SK-N-MC (cell line): ENCODE data around the gene CPNE5.

Experiments
- DNase-seq: peaks from one replicate; pipeline ENCODE4 v3.0.0-alpha.2; 2011; ENCODE audit warnings: low read depth, low spot score
- H3K27ac ChIP-seq: fragments of 200-600 bp; sonication (generic); 2 replicates; pipeline ENCODE4 v1.5.1; 2016; ENCODE audit warnings: mixed run types
- H3K36me3 ChIP-seq: fragments of 200-600 bp; sonication (generic); 2 replicates; pipeline ENCODE4 v1.6.1; 2017; ENCODE audit warnings: antibody characterized with exemption, low read length, mixed read lengths; ENCODE audit not compliant: insufficient read depth
- H3K4me3 ChIP-seq: fragments of 200-600 bp; sonication (generic); 2 replicates; pipeline ENCODE4 v1.5.1; 2016
- H3K9ac ChIP-seq: fragments of 200-600 bp; sonication (generic); 2 replicates; pipeline ENCODE4 v1.8.0; 2017; ENCODE audit warnings: mixed run types, mixed read lengths; ENCODE audit not compliant: insufficient read length
- H3K9me3 ChIP-seq: fragments of 200-600 bp; sonication (generic); 2 replicates; pipeline ENCODE4 v1.6.1; 2017; ENCODE audit warnings: low read depth, mild to moderate bottlenecking, antibody characterized with exemption, low read length, moderate library complexity, mixed read lengths
- EZH2 ChIP-seq: fragments of 200-600 bp; sonication (generic); IDR thresholded peaks from one replicate; pipeline ENCODE4 v1.6.1; 2017; ENCODE audit warnings: antibody characterized with exemption
- FOXP2 ChIP-seq: optimal IDR thresholded peaks from 2 replicates; pipeline ENCODE3; 2011; ENCODE audit warnings: mild to moderate bottlenecking, moderate library complexity; ENCODE audit not compliant: insufficient read depth; ENCODE audit errors: extremely low read length, control extremely low read depth
- POLR2AphosphoS5 ChIP-seq: IDR thresholded peaks from 2 replicates; pipeline ENCODE4 v1.6.1; 2012; ENCODE audit warnings: mild to moderate bottlenecking, low read depth, low read length, borderline replicate concordance

The CPNE5 gene

DNA sequence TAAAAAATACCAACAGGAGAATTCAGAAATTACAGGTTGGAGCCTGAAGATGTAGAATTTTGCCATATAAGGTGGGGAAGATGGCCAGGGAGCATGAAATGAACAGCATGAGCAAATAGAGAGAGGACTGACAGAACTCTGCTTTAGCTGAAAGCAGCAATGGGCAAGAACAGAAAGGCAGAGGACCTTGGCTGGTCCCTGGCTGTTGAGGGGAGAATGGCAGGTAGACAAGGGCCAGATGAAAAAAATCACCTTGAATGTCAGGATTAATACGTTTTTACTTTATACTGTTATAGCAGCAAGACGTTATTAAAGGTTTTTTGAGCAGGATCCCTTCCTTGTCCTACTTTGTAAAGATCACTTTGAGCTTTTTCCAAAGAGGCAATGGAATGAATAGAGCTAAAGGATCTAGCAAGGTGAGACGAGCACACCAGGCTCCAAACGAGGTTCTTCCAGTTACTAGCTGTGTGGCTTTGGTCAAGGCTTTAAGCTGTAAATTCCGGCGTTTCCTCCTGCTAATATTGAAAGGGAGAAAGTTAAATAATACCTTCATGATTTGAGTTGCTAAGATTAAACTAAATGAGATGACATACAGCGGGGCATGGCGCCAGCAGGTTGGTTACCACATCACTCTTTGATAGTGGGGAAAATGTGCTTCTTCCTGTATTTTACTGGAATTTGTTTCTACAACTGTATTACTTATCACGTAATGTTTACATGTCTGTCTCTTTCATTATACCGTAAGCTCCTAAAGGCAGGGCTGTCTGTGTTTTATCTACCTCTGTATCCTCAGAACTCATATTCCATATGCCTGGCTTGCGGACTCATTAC, 34.6 kb upstream of the CPNE5 start:
- TF ChIP-seq FOXP2 (no peak), EZH2 (no peak), POLR2AphosphoS5 (no peak)
- H3K9ac ChIP-seq = peak overlapping the region; percentile 98
- peaks cover 40% of the 10 kb centered on the region for H3K36me3 ChIP-seq
- H3K4me3 ChIP-seq = peak overlapping the region; percentile 90
- DNase-seq = no peak
- H3K9me3 ChIP-seq = no peaks in the 10 kb centered on the region
- H3K27ac ChIP-seq = peak overlapping the region; percentile 98

DNA sequence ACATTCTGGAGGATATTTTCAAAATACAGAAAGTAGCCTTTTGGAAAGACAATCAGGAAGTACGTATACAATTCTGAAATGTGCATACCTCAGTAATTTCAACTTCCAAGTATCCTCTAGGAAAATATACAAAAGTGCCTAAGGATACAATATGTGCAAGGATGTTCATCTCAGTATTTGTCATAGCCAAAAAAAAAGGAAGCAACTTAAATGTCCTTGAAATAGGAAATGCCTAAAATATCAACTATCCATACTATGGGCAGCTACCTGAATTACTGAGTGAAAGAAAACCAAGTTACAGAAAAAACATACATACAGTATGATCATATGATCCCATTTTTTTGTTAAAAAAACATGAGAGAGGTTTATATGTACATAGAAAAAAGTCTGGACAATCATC, 33.9 kb upstream of the CPNE5 start:
- no peak for DNase-seq
- TF ChIP-seq FOXP2 = no peak
- no peak for TF ChIP-seq EZH2
- TF ChIP-seq POLR2AphosphoS5 = no peak
- H3K4me3 ChIP-seq = peak overlapping the region; percentile 90

DNA sequence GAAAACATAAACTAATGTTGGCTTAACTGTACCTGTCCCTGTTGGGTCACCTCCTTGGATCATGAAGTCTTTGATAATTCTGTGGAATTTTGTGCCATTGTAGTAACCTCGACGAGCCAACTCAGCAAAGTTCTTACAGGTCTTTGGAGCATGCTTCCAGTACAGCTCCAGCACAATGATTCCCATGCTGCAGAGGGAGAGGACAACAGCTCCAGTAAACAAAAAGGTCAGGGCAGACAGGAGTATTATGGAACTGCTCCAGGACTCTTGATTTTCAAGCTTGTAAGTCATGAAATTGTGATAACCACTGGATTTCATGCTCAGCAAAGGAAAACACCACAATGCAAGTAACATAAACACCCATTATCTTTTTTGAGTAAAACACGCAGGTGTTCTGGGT, 32.4 kb upstream of the CPNE5 start:
- no peak for DNase-seq

More for the DNA sequence above, 33.9 kb upstream of the CPNE5 start:
- no peak overlapping the region for H3K27ac ChIP-seq
- H3K9ac ChIP-seq = peak overlapping the region; percentile 98
- no peaks in the 10 kb centered on the region for H3K9me3 ChIP-seq
- H3K36me3 ChIP-seq = peaks cover 44% of the 10 kb centered on the region

DNA sequence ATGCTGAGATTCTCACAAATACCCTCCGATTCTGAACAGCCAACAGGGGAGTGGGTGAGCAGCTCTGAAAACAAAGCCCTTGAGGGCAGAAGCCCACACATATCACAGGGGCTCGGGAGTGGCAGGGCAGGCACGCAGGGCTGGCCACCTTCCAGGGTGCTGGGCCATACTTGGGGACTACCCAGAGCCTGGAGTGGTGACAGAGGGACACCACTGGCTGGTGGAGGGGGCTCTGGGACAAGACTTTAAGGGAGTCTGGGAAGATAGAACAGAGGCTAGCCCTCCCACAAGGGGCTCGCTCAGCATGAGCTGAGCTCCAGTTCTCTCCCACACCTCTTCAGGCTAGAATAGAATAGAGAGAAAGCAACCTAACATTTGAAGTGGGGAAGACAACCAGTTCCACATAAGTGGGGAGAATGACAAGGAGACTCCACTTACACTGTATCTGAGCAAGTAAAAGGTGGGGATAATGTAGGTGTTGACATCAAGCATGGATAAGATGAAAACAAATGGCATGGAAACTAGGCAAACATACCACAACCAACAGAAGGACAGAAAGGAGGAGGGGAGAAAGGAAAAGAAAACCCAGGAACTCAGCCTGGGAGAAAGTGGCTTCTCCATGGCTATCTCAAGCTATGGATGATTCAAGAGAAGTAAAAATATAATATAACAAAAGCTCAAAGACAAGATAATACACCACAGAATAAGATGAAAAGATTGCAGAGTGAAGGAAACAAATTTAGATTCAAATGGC, 28.4 kb upstream of the CPNE5 start:
- Histone ChIP-seq H3K9ac (no peak overlapping the region), H3K4me3 (no peak overlapping the region), H3K27ac (no peak overlapping the region), H3K36me3 (peaks cover 90% of the 10 kb centered on the region), H3K9me3 (no peaks in the 10 kb centered on the region)
- no peak for DNase-seq
- TF ChIP-seq EZH2 = no peak
- no peak for TF ChIP-seq POLR2AphosphoS5
- TF ChIP-seq FOXP2 = no peak

More for the DNA sequence above, 32.4 kb upstream of the CPNE5 start:
- TF ChIP-seq EZH2 (no peak), FOXP2 (no peak), POLR2AphosphoS5 (no peak)
- Histone ChIP-seq H3K27ac (no peak overlapping the region), H3K9me3 (no peaks in the 10 kb centered on the region), H3K9ac (no peak overlapping the region), H3K36me3 (peaks cover 58% of the 10 kb centered on the region), H3K4me3 (no peak overlapping the region)

DNA sequence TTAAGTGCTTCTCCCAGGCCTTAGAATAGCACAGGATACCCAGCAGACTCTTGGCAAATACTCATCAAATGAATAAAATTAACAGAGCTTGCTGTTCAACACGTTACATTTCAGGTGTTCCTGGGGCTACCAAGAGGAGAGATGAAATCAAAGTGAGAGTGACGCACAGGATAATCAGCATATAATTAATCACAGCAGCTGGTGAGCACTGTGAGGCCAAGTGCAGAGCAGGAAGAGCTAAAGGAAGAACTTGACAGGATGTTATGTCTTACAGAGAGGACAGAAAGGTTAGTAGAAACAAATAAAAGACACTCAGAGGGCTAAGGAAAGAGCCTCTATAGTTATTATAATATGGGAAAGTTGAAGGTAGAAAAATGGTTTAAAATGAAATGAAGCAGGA, 26.6 kb upstream of the CPNE5 start:
- H3K36me3 ChIP-seq = peaks cover 89% of the 10 kb centered on the region
- H3K27ac ChIP-seq = no peak overlapping the region
- no peak for DNase-seq
- no peak overlapping the region for H3K4me3 ChIP-seq
- no peak for TF ChIP-seq EZH2
- H3K9me3 ChIP-seq = no peaks in the 10 kb centered on the region
- H3K9ac ChIP-seq = no peak overlapping the region

DNA sequence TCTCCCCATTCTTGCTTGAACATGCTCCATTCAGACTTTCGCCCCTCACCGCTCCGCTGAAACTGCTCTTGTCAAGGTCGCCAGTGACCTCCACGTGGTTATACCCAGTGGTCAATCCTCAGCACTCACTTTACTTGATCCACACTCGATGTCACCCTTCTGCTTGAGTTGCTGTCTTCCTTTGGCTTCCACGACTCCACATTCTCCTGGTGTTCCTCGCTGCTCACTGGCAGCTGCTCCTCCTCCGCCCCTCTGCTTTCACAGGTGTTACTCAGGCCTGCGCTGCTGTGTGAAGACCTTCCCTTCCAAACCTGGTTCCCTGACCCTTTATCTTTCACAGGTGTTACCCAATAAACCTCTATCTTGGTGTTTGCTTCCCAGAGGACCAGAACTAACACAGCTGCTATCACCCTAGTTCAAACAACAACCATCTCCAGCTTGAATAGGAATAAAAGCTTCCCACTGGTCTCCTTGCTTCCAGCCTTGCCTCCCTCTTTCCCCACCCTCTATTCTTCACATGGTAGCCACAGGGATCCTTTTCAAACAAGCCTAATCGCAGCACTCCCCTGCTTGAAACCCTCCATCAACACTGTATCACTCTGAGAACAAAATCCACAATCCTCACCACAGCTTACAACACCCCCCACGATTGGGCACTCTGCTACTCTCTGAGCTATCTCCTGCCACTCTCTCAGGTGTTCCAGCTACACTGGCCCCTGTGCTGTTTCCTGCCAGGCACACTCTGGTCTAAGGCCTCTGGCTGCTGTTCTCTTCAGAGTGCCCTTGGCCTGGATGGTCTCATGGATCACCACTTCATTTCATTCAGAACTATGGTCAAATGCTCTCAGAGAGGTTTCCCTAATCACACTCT, 24.7 kb upstream of the CPNE5 start:
- no peak for DNase-seq

DNA sequence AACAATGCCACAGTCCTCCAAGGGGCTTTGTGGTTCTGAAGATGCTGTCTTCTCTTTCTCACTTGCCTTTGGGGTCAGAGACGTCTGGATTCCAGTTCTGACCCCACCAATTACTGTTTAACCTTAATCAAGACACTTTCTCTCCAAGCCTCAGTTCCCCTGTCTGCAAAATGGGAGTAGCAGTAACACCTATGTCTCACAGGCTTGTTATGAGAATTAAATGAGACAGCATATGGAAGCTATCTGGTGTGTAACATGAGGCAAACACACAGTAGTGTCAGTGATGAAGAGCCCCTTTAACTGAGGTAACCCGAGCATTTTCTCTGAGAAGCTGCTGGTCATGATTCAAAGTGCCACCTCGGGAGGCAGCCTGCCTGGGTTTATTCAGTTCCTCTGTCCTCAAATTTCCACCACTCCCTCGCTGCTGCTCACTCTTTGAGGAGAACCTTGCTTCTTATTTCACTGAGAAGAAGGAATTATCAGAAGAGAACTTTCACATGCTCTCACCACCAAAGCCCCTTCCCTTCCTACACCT, 23.7 kb upstream of the CPNE5 start:
- Histone ChIP-seq H3K27ac (no peak overlapping the region), H3K36me3 (peaks cover 73% of the 10 kb centered on the region), H3K4me3 (no peak overlapping the region), H3K9ac (no peak overlapping the region), H3K9me3 (no peaks in the 10 kb centered on the region)
- TF ChIP-seq EZH2 (no peak), FOXP2 (no peak), POLR2AphosphoS5 (no peak)
- no peak for DNase-seq

More for the DNA sequence above, 24.7 kb upstream of the CPNE5 start:
- Histone ChIP-seq H3K4me3 (no peak overlapping the region), H3K9ac (no peak overlapping the region), H3K36me3 (peaks cover 76% of the 10 kb centered on the region), H3K9me3 (no peaks in the 10 kb centered on the region), H3K27ac (no peak overlapping the region)
- TF ChIP-seq EZH2 (no peak), FOXP2 (no peak), POLR2AphosphoS5 (no peak)
